Anterior cingulate cortex (tissue), 58 donors: Measurements from ENCODE around the gene HRCT1.

ENCODE experiments used
- DNase-seq, 58 donors: peaks; one replicate each; lab custom pipeline; 2025; lab: John Stamatoyannopoulos, UW

The HRCT1 gene

GRCh38 chr9:35938474-35939356 lies 32.7 kb downstream of the HRCT1 start:
- no peak for DNase-seq

- DNase-seq = no peak
These were observed 33.8 kb downstream of the HRCT1 start for GRCh38 chr9:35939679-35940250.

- no peak for DNase-seq
These were observed 34.7 kb downstream of the HRCT1 start for GRCh38 chr9:35940458-35941407.

- DNase-seq = no peak
These were observed 36.3 kb downstream of the HRCT1 start for GRCh38 chr9:35942286-35942685.

GRCh38 chr9:35944173-35944572 lies 38.2 kb downstream of the HRCT1 start:
- no peak for DNase-seq

GRCh38 chr9:35944841-35945240 lies 38.8 kb downstream of the HRCT1 start:
- DNase-seq = no peak

GRCh38 chr9:35945341-35946018 lies 39.5 kb downstream of the HRCT1 start:
- DNase-seq = peak in 33 of 58 donors; percentile 2 to 67 (median 29)

- DNase-seq = no peak
These were observed 42.4 kb downstream of the HRCT1 start for GRCh38 chr9:35948451-35948850.

GRCh38 chr9:35948901-35949318 lies 42.9 kb downstream of the HRCT1 start:
- DNase-seq = no peak

- DNase-seq = no peak
These were observed 45.7 kb downstream of the HRCT1 start for GRCh38 chr9:35951736-35952135.

GRCh38 chr9:35952526-35953191 lies 46.7 kb downstream of the HRCT1 start:
- DNase-seq = no peak

GRCh38 chr9:35954942-35955546 lies 49.0 kb downstream of the HRCT1 start:
- DNase-seq = peak in 26 of 58 donors; percentile 4 to 70 (median 26)

GRCh38 chr9:35956651-35957050 lies 50.6 kb downstream of the HRCT1 start:
- DNase-seq = no peak
